H1 (cell line): Measurements from ENCODE around the gene MGAT5B. TPM values are rescaled to one million over a fixed set of nuclear protein-coding genes. Genes with fewer than 3 reads are reported as not detected.
A peak's percentile ranks its signal among the peaks of the same experiment; 100 is the strongest.

ENCODE experiments used
- CTCF ChIA-PET: fragments of 300-600 bp; sonication (Branson Sonifier 250); formaldehyde crosslinking; loops from one replicate; lab custom pipeline; 2021; ENCODE audit not compliant: partially characterized antibody; lab: Charles Lee
- POLR2A ChIA-PET: fragments of 300-600 bp; sonication (Branson Sonifier 250); formaldehyde crosslinking; loops from one replicate; lab custom pipeline; 2021; ENCODE audit warnings: inconsistent platforms; ENCODE audit not compliant: partially characterized antibody; lab: Charles Lee
- DNase-seq, 2 experiments: peaks; one replicate each; pipeline versions ENCODE4 v3.0.0 to v3.0.0-alpha.2; 2010 to 2022; ENCODE audit warnings: low spot score in 2 of 2, low read depth in 1 of 2, mixed read lengths in 1 of 2
- FAIRE-seq: peaks from 2 replicates; lab custom pipeline; 2011; peaks lifted over from hg19 to GRCh38; lab: Jason Lieb, UNC
- H2AFZ ChIP-seq: 2 replicates; pipeline ENCODE4 v1.8.1; 2012; ENCODE audit warnings: low read length, inconsistent platforms
- H2AK5ac ChIP-seq: 2 replicates; pipeline ENCODE4 v1.6.1; 2013; ENCODE audit warnings: low read depth, low read length
- H2BK120ac ChIP-seq: replicated peaks from 2 replicates; pipeline ENCODE3; 2013; ENCODE audit warnings: low read depth, low read length, inconsistent platforms
- H2BK12ac ChIP-seq: 2 replicates; pipeline ENCODE4 v1.6.1; 2013; ENCODE audit warnings: low read depth, low read length
- H2BK15ac ChIP-seq: 2 replicates; pipeline ENCODE4 v1.6.1; 2013; ENCODE audit warnings: low read length
- H2BK20ac ChIP-seq: 2 replicates; pipeline ENCODE4 v1.6.1; 2013; ENCODE audit warnings: low read length
- H2BK5ac ChIP-seq: 2 replicates; pipeline ENCODE4 v1.6.1; 2013; ENCODE audit warnings: low read depth, low read length
- H3K14ac ChIP-seq: 2 replicates; pipeline ENCODE4 v1.6.1; 2013; ENCODE audit warnings: inconsistent platforms; ENCODE audit not compliant: insufficient read length
- H3K18ac ChIP-seq: 2 replicates; pipeline ENCODE4 v1.6.1; 2013; ENCODE audit warnings: low read length; ENCODE audit errors: extremely low read depth
- H3K23ac ChIP-seq: 2 replicates; pipeline ENCODE4 v1.6.1; 2013; ENCODE audit warnings: inconsistent platforms; ENCODE audit not compliant: insufficient read length
- H3K23me2 ChIP-seq: 2 replicates; pipeline ENCODE4 v1.6.1; 2013; ENCODE audit warnings: low read depth, low read length
- H3K27ac ChIP-seq: 2 replicates; pipeline ENCODE4 v1.6.1; 2011; ENCODE audit warnings: low read depth, low read length, inconsistent platforms
- H3K27me3 ChIP-seq, 4 experiments: replicated peaks in 1 of 4; 1 replicate in 1 of 4; 2 replicates in 3 of 4; pipeline versions ENCODE4 v1.6.1 to v1.8.1; 2011 to 2013; ENCODE audit warnings: low read length in 3 of 4, mild to moderate bottlenecking in 3 of 4, inconsistent platforms in 2 of 4, mixed read lengths in 2 of 4, moderate library complexity in 1 of 4; ENCODE audit not compliant: control insufficient read depth in 3 of 4, insufficient read depth in 3 of 4; ENCODE audit errors: extremely low read depth in 1 of 4
- H3K36me3 ChIP-seq, 4 experiments: 2 replicates each; pipeline versions ENCODE4 v1.6.1 to v1.8.1; 2011 to 2013; ENCODE audit warnings: mild to moderate bottlenecking in 4 of 4, low read length in 3 of 4, moderate library complexity in 2 of 4, control low read depth in 1 of 4, inconsistent platforms in 1 of 4; ENCODE audit not compliant: insufficient read depth in 4 of 4, control insufficient read depth in 2 of 4
- H3K4ac ChIP-seq: replicated peaks from 2 replicates; pipeline ENCODE3; 2013; ENCODE audit warnings: low read length, low read depth, mixed read lengths, inconsistent platforms; ENCODE audit not compliant: insufficient read length
- H3K4me1 ChIP-seq, 4 experiments: replicated peaks in 1 of 4; 1 replicate in 1 of 4; 2 replicates in 3 of 4; pipeline versions ENCODE4 v1.6.1 to v1.8.1; 2011 to 2013; ENCODE audit warnings: low read length in 3 of 4, inconsistent platforms in 2 of 4, mixed read lengths in 1 of 4; ENCODE audit not compliant: insufficient read depth in 4 of 4, control insufficient read depth in 3 of 4
- H3K4me2 ChIP-seq, 2 experiments: 2 replicates each; pipeline versions ENCODE4 v1.6.1 to v1.8.1; 2011 to 2013; ENCODE audit warnings: low read depth in 2 of 2, low read length in 2 of 2, control low read depth in 1 of 2, inconsistent platforms in 1 of 2, mild to moderate bottlenecking in 1 of 2; ENCODE audit not compliant: insufficient read depth in 1 of 2
- H3K4me3 ChIP-seq, 4 experiments: fragments of 200-600, 300-600 bp in 1 of 4; sonication (generic), shearing (Covaris generic), sonication (Bioruptor Twin) in 1 of 4; 2 replicates each; pipeline versions ENCODE4 v1.5.1 to v1.8.1; 2011 to 2016; ENCODE audit warnings: low read length in 4 of 4, low read depth in 3 of 4, control low read depth in 2 of 4, inconsistent platforms in 2 of 4, mild to moderate bottlenecking in 2 of 4, mixed read lengths in 1 of 4, moderate library complexity in 1 of 4; ENCODE audit not compliant: insufficient read depth in 2 of 4; ENCODE audit errors: extremely low read depth in 1 of 4
- H3K56ac ChIP-seq: replicated peaks from 2 replicates; pipeline ENCODE3; 2013; ENCODE audit warnings: low read depth, mild to moderate bottlenecking, mixed read lengths, low read length, inconsistent platforms; ENCODE audit not compliant: insufficient read length
- H3K79me1 ChIP-seq: 2 replicates; pipeline ENCODE4 v1.6.1; 2013; ENCODE audit warnings: low read depth, low read length, control low read depth
- H3K79me2 ChIP-seq, 2 experiments: 2 replicates each; pipeline versions ENCODE4 v1.6.1 to v1.8.1; 2012 to 2013; ENCODE audit warnings: low read length in 2 of 2, mild to moderate bottlenecking in 2 of 2, inconsistent platforms in 1 of 2; ENCODE audit not compliant: insufficient read depth in 2 of 2, control insufficient read depth in 1 of 2
- H3K9ac ChIP-seq, 4 experiments: replicated peaks in 1 of 4; 1 replicate in 1 of 4; 2 replicates in 3 of 4; pipeline versions ENCODE4 v1.6.1 to v1.8.1; 2011 to 2013; ENCODE audit warnings: low read depth in 3 of 4, low read length in 3 of 4, control low read depth in 2 of 4, mild to moderate bottlenecking in 2 of 4, moderate library complexity in 2 of 4, inconsistent platforms in 1 of 4; ENCODE audit errors: extremely low read depth in 1 of 4
- H3K9me3 ChIP-seq, 2 experiments: 2 replicates each; pipeline versions ENCODE4 v1.6.1 to v1.8.1; 2012 to 2013; ENCODE audit warnings: mild to moderate bottlenecking in 2 of 2, moderate library complexity in 2 of 2, control low read depth in 1 of 2, inconsistent platforms in 1 of 2, low read depth in 1 of 2, low read length in 1 of 2, mixed read lengths in 1 of 2; ENCODE audit not compliant: insufficient read depth in 2 of 2
- H4K20me1 ChIP-seq, 2 experiments: replicated peaks in 1 of 2; 2 replicates each; pipeline versions ENCODE3 to v1.8.1; 2011 to 2013; ENCODE audit warnings: inconsistent platforms in 2 of 2, low read length in 2 of 2, mild to moderate bottlenecking in 1 of 2; ENCODE audit not compliant: insufficient read depth in 2 of 2, control insufficient read depth in 1 of 2
- H4K5ac ChIP-seq: 2 replicates; pipeline ENCODE4 v1.6.1; 2013; ENCODE audit warnings: low read length, low read depth, mixed read lengths, inconsistent platforms; ENCODE audit not compliant: insufficient read length
- H4K8ac ChIP-seq: 2 replicates; pipeline ENCODE4 v1.8.0; 2013; ENCODE audit warnings: mild to moderate bottlenecking, moderate library complexity, low read length, inconsistent platforms; ENCODE audit not compliant: insufficient read depth; ENCODE audit errors: extremely low read depth
- H4K91ac ChIP-seq: replicated peaks from 2 replicates; pipeline ENCODE3; 2013; ENCODE audit warnings: low read length, mixed read lengths, inconsistent platforms; ENCODE audit not compliant: insufficient read length
- ATF2 ChIP-seq: IDR thresholded peaks from 2 replicates; pipeline ENCODE4 v1.6.1; 2012; ENCODE audit warnings: low read length, inconsistent platforms
- CHD1 ChIP-seq: IDR thresholded peaks from 2 replicates; pipeline ENCODE4 v1.6.1; 2012; ENCODE audit warnings: low read depth, low read length, improper control_type of control experiment
- E2F6 ChIP-seq: IDR thresholded peaks from 2 replicates; pipeline ENCODE4 v1.6.1; 2012; ENCODE audit warnings: inconsistent platforms
- POU5F1 ChIP-seq: IDR thresholded peaks from 2 replicates; pipeline ENCODE4 v1.6.1; 2011; ENCODE audit warnings: low read depth, mild to moderate bottlenecking, low read length, moderate library complexity
- RAD21 ChIP-seq, 2 experiments: IDR thresholded peaks in 1 of 2; conservative IDR thresholded peaks in 1 of 2; 2 replicates each; pipeline ENCODE4 v1.6.1; 2011; ENCODE audit warnings: low read depth in 2 of 2, low read length in 2 of 2, improper control_type of control experiment in 1 of 2, inconsistent platforms in 1 of 2, mild to moderate bottlenecking in 1 of 2, moderate library complexity in 1 of 2
- SIX5 ChIP-seq: IDR thresholded peaks from 2 replicates; pipeline ENCODE4 v1.6.1; 2011; ENCODE audit warnings: mild to moderate bottlenecking, low read depth, low read length
- YY1 ChIP-seq: IDR thresholded peaks from 2 replicates; pipeline ENCODE4 v1.6.1; 2011; ENCODE audit warnings: low read depth, mild to moderate bottlenecking, low read length
- WGBS, 2 experiments: shearing (Covaris generic) in 1 of 2; methylation state at CpG; one replicate each; pipeline versions ENCODE4 v1.1.6 to v1.1.7; 2013 to 2015; ENCODE audit warnings: low lambda C conversion rate in 2 of 2, mixed read lengths in 2 of 2, inconsistent platforms in 1 of 2, low coverage in 1 of 2, missing lambda C conversion rate in 1 of 2; ENCODE audit not compliant: insufficient replicate concordance in 2 of 2, insufficient coverage in 1 of 2, insufficient read length in 1 of 2; ENCODE audit errors: extremely low coverage in 1 of 2, missing lambda C conversion rate in 1 of 2; 5-methylcytosine and 5-hydroxymethylcytosine counted together
- polyA plus RNA-seq, 7 experiments: library from polyadenylated mRNA; depleted of rRNA in 3 of 7; stranded (reverse) in 5 of 7; unstranded in 2 of 7; fragments of >200 nt in 5 of 7; fragments of 200-250 nt in 2 of 7; gene quantifications; 1 replicate in 5 of 7; 2 replicates in 1 of 7; 4 replicates in 1 of 7; pipeline versions ENCODE4 v1.2.1 to v1.2.3, GENCODE V29; 2011 to 2013; ENCODE audit warnings: missing spikeins in 2 of 7, mixed read lengths in 2 of 7
- total RNA-seq: library from RNA; stranded (reverse); fragmentation: NEBNext Ultra II Directional; extraction: Animal tissue kit (Norgen Biotek cat#: 25700); gene quantifications from 2 replicates; pipeline ENCODE4 v1.2.1, GENCODE V29; 2021
- TF ChIP-seq, protein P1 (sequence below): IDR thresholded peaks from 2 replicates; pipeline ENCODE4 v1.6.1; 2011; ENCODE audit warnings: low read depth, mild to moderate bottlenecking, low read length; ENCODE audit not compliant: insufficient read depth

Gene MGAT5B
- total and polyA plus RNA-seq, 2 of the 8 experiments (the other 6 are each of a cell fraction or from before 2014, with no cell fraction given) = 7.9 to 8.2 TPM

DNA sequence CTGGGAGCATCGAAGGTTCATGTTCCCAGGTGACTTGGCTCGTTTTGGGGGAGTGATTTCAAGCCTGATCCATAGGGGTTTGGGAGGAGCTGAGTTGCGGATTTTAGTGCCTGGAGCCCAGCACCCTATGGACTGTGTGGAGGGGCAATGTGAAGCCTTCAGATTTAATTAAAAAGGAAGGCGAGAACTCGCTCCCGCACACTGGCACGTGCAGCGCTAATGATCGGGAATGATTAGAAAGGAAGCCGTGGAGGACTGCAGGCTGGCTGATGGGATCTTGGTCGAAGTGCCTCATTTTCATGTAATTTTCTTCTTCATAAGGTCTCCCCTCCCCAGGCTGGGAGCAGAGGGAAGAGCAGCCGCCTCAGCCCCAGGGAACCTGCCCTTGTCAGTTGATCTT lies 12.8 kb downstream of the MGAT5B start:
- H2BK15ac ChIP-seq = no peak overlapping the region
- POLR2A ChIA-PET = no interaction called here
- H3K23me2 ChIP-seq = no peaks in the 10 kb centered on the region
- no peak for DNase-seq
- H3K36me3 ChIP-seq = no peaks in the 10 kb centered on the region
- no peak overlapping the region for H3K4ac ChIP-seq
- H2AK5ac ChIP-seq = no peak overlapping the region
- TF ChIP-seq CHD1 = no peak
- no peak for TF ChIP-seq POU5F1
- TF ChIP-seq ATF2 = no peak
- TF ChIP-seq, protein P1, sequence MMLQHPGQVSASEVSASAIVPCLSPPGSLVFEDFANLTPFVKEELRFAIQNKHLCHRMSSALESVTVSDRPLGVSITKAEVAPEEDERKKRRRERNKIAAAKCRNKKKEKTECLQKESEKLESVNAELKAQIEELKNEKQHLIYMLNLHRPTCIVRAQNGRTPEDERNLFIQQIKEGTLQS = no peak
- no peak for TF ChIP-seq E2F6
- TF ChIP-seq SIX5 = no peak
- TF ChIP-seq YY1 = no peak
- no peak for TF ChIP-seq RAD21 (IDR thresholded peaks at IDR 0.05 in 1 of 2, conservative IDR thresholded peaks at IDR 0.05 in 1 of 2; ENCODE audit: low read depth in 2 of 2, low read length in 2 of 2)
- CTCF ChIA-PET = interaction anchor here (1.1 to 8.4 kb wide), 4 partner anchors 8 to 203 kb away, joined by 3 to 70 read pairs (median 20); partner anchors contain the start of gene MGAT5B
- H3K27ac ChIP-seq = no peak overlapping the region
- no peak overlapping the region for H3K4me3 ChIP-seq
- H3K79me2 ChIP-seq = no peaks in the 10 kb centered on the region
- peaks cover 2% of the 10 kb centered on the region; the same call in 1 of the 2 replicates for H3K79me1 ChIP-seq
- 86% methylated on average over 12 of the region's 12 CpGs; no CpG with 5 or more reads in 1 of the 2 experiments for WGBS, 2 experiments
- H3K23ac ChIP-seq = no peak overlapping the region
- peaks cover 0 to 15% (median 9%) of the 10 kb centered on the region in 4 experiments; a peak in 6 of 7 replicates for H3K4me1 ChIP-seq
- no peaks in the 10 kb centered on the region for H3K9me3 ChIP-seq
- peaks cover 0 to 2% of the 10 kb centered on the region in 2 experiments for H4K20me1 ChIP-seq
- FAIRE-seq = no peak
- H2BK20ac ChIP-seq = no peak overlapping the region
- H4K91ac ChIP-seq = no peak overlapping the region
- no peak overlapping the region for H3K9ac ChIP-seq
- H3K14ac ChIP-seq = no peak overlapping the region
- H3K18ac ChIP-seq = no peak overlapping the region
- H2BK5ac ChIP-seq = no peak overlapping the region
- no peak overlapping the region for H2BK120ac ChIP-seq
- H3K4me2 ChIP-seq = no peak overlapping the region
- no peak overlapping the region for H3K56ac ChIP-seq
- H4K8ac ChIP-seq = peak overlapping the region; percentile 62; the same call in 1 of the 2 replicates
- no peak overlapping the region for H4K5ac ChIP-seq
- no peak overlapping the region for H2BK12ac ChIP-seq
- H3K27me3 ChIP-seq = no peaks in the 10 kb centered on the region
- no peak overlapping the region for H2AFZ ChIP-seq
